IPS-18a (cell line): Measurements from ENCODE around the gene GRM4.
"Not testable (repeated sequence)": the region's sequence is repeated elsewhere in the genome, so short reads cannot be mapped to it uniquely, and the experiment has no call there.

ENCODE experiments used
- H3K27ac ChIP-seq: one replicate; pipeline ENCODE4 v1.5.1; 2013; ENCODE audit warnings: low read length
- H3K27me3 ChIP-seq: one replicate; pipeline ENCODE4 v1.6.1; 2013; ENCODE audit warnings: mild to moderate bottlenecking, low read length; ENCODE audit not compliant: control insufficient read depth, insufficient read depth
- H3K36me3 ChIP-seq: one replicate; pipeline ENCODE4 v1.6.1; 2013; ENCODE audit warnings: low read depth, low read length; ENCODE audit not compliant: control insufficient read depth
- H3K4me1 ChIP-seq: one replicate; pipeline ENCODE4 v1.6.1; 2013; ENCODE audit warnings: low read depth, low read length; ENCODE audit not compliant: control insufficient read depth
- H3K4me3 ChIP-seq: one replicate; pipeline ENCODE4 v1.5.1; 2013; ENCODE audit warnings: low read length
- H3K9ac ChIP-seq: one replicate; pipeline ENCODE4 v1.6.1; 2013; ENCODE audit warnings: mild to moderate bottlenecking, low read length, moderate library complexity
- H3K9me3 ChIP-seq: one replicate; pipeline ENCODE4 v1.6.1; 2013; ENCODE audit warnings: low read depth, low read length; ENCODE audit not compliant: control insufficient read depth

GRM4 gene

GRCh38 chr6:34041998-34042397 is 103.9 kb downstream of the GRM4 start:
- not testable (repeated sequence) for H3K36me3 ChIP-seq, H3K27ac ChIP-seq, H3K9me3 ChIP-seq, H3K9ac ChIP-seq, H3K27me3 ChIP-seq, H3K4me3 ChIP-seq, H3K4me1 ChIP-seq

GRCh38 chr6:34041385-34041784 is 104.5 kb downstream of the GRM4 start:
- Histone ChIP-seq H3K27me3 (no peaks in the 10 kb centered on the region), H3K4me1 (peaks cover 3% of the 10 kb centered on the region), H3K9me3 (no peaks in the 10 kb centered on the region), H3K36me3 (no peaks in the 10 kb centered on the region), H3K27ac (no peak overlapping the region), H3K9ac (no peak overlapping the region), H3K4me3 (no peak overlapping the region)

GRCh38 chr6:34039943-34040342 is 105.9 kb downstream of the GRM4 start:
- Histone ChIP-seq H3K9ac (no peak overlapping the region), H3K36me3 (no peaks in the 10 kb centered on the region), H3K27ac (no peak overlapping the region), H3K9me3 (no peaks in the 10 kb centered on the region), H3K27me3 (no peaks in the 10 kb centered on the region), H3K4me3 (no peak overlapping the region), H3K4me1 (no peaks in the 10 kb centered on the region)

GRCh38 chr6:34037151-34037550 is 108.7 kb downstream of the GRM4 start:
- Histone ChIP-seq H3K9me3 (no peaks in the 10 kb centered on the region), H3K9ac (no peak overlapping the region), H3K36me3 (no peaks in the 10 kb centered on the region), H3K4me3 (no peak overlapping the region), H3K27ac (no peak overlapping the region), H3K27me3 (no peaks in the 10 kb centered on the region), H3K4me1 (no peaks in the 10 kb centered on the region)

GRCh38 chr6:34036357-34037069 is 109.4 kb downstream of the GRM4 start:
- no peak overlapping the region for H3K4me3 ChIP-seq
- H3K36me3 ChIP-seq: no peaks in the 10 kb centered on the region
- no peaks in the 10 kb centered on the region for H3K27me3 ChIP-seq
- H3K4me1 ChIP-seq: no peaks in the 10 kb centered on the region
- H3K27ac ChIP-seq: no peak overlapping the region
- no peaks in the 10 kb centered on the region for H3K9me3 ChIP-seq
- H3K9ac ChIP-seq: no peak overlapping the region

- H3K27me3 ChIP-seq: no peaks in the 10 kb centered on the region
- no peaks in the 10 kb centered on the region for H3K36me3 ChIP-seq
- H3K4me1 ChIP-seq: no peaks in the 10 kb centered on the region
- H3K9ac ChIP-seq: no peak overlapping the region
- no peaks in the 10 kb centered on the region for H3K9me3 ChIP-seq
- no peak overlapping the region for H3K4me3 ChIP-seq
- no peak overlapping the region for H3K27ac ChIP-seq
Observed at GRCh38 chr6:34035704-34036356, 110.1 kb downstream of the GRM4 start.

GRCh38 chr6:34035161-34035560 is 110.7 kb downstream of the GRM4 start:
- no peaks in the 10 kb centered on the region for H3K36me3 ChIP-seq
- H3K27ac ChIP-seq: no peak overlapping the region
- H3K27me3 ChIP-seq: no peaks in the 10 kb centered on the region
- H3K4me1 ChIP-seq: no peaks in the 10 kb centered on the region
- H3K4me3 ChIP-seq: no peak overlapping the region
- no peak overlapping the region for H3K9ac ChIP-seq
- H3K9me3 ChIP-seq: no peaks in the 10 kb centered on the region

- H3K36me3 ChIP-seq: no peaks in the 10 kb centered on the region
- no peaks in the 10 kb centered on the region for H3K4me1 ChIP-seq
- H3K9me3 ChIP-seq: no peaks in the 10 kb centered on the region
- H3K4me3 ChIP-seq: no peak overlapping the region
- no peaks in the 10 kb centered on the region for H3K27me3 ChIP-seq
- H3K27ac ChIP-seq: no peak overlapping the region
- no peak overlapping the region for H3K9ac ChIP-seq
Observed at GRCh38 chr6:34032856-34033255, 113.0 kb downstream of the GRM4 start.

- no peaks in the 10 kb centered on the region for H3K4me1 ChIP-seq
- no peaks in the 10 kb centered on the region for H3K9me3 ChIP-seq
- no peaks in the 10 kb centered on the region for H3K36me3 ChIP-seq
- no peak overlapping the region for H3K4me3 ChIP-seq
- no peak overlapping the region for H3K27ac ChIP-seq
- H3K27me3 ChIP-seq: no peaks in the 10 kb centered on the region
- no peak overlapping the region for H3K9ac ChIP-seq
Observed at GRCh38 chr6:34031625-34032383, 114.1 kb downstream of the GRM4 start.

- H3K9ac ChIP-seq: no peak overlapping the region
- H3K27me3 ChIP-seq: no peaks in the 10 kb centered on the region
- no peak overlapping the region for H3K4me3 ChIP-seq
- H3K4me1 ChIP-seq: no peaks in the 10 kb centered on the region
- no peak overlapping the region for H3K27ac ChIP-seq
- H3K36me3 ChIP-seq: no peaks in the 10 kb centered on the region
- H3K9me3 ChIP-seq: no peaks in the 10 kb centered on the region
Observed at GRCh38 chr6:34030831-34031624, 114.9 kb downstream of the GRM4 start.
